Caco-2 (cell line): Measurements from ENCODE around the gene LYRM1. TPM values are rescaled to one million over a fixed set of nuclear protein-coding genes. Genes with fewer than 3 reads are reported as not detected.

Source experiments
- BruUV-seq: library from RNA; stranded (reverse); fragments of 400-500 nt; replicated peaks from 2 replicates; lab custom pipeline; 2021; lab: Mats Ljungman, UMichigan
- CTCF ChIA-PET: fragments of 300-600 bp; sonication (Branson Sonifier 250); formaldehyde crosslinking; loops from one replicate; lab custom pipeline; 2022; ENCODE audit warnings: antibody characterized with exemption; lab: Charles Lee
- POLR2A ChIA-PET: fragments of 300-600 bp; sonication (Branson Sonifier 250); formaldehyde crosslinking; loops from one replicate; lab custom pipeline; 2022; ENCODE audit warnings: antibody characterized with exemption; lab: Charles Lee
- DNase-seq, 2 experiments: peaks; one replicate each; pipeline versions ENCODE4 v3.0.0 to v3.0.0-alpha.2; 2020 to 2022
- H3K27me3 ChIP-seq: replicated peaks from 2 replicates; pipeline ENCODE4 v1.6.0; 2011; ENCODE audit warnings: low read length; ENCODE audit not compliant: control insufficient read depth, insufficient read depth
- H3K36me3 ChIP-seq: 2 replicates; pipeline ENCODE4 v1.5.1; 2011; ENCODE audit warnings: low read length; ENCODE audit not compliant: control insufficient read depth, insufficient read depth
- H3K4me1 ChIP-seq: fragments of 250-450 bp; sonication (Bioruptor Pico); 2 replicates; pipeline ENCODE4 v1.5.1; 2020; ENCODE audit warnings: mild to moderate bottlenecking
- H3K4me3 ChIP-seq: 2 replicates; pipeline ENCODE4 v1.5.1; 2011; ENCODE audit warnings: low read depth, mild to moderate bottlenecking, control low read depth, low read length
- H3K9me3 ChIP-seq: fragments of 250-450 bp; sonication (Bioruptor Pico); 2 replicates; pipeline ENCODE4 v1.5.1; 2020; ENCODE audit warnings: mild to moderate bottlenecking, moderate library complexity
- H3K27ac Mint-ChIP-seq: one replicate; pipeline ENCODE4 v1.8.0; 2022; ENCODE audit warnings: mixed read lengths; ENCODE audit not compliant: unreplicated experiment
- H3K27me3 Mint-ChIP-seq: one replicate; pipeline ENCODE4 v1.8.0; 2022; ENCODE audit warnings: mixed read lengths; ENCODE audit not compliant: insufficient read depth, unreplicated experiment
- H3K36me3 Mint-ChIP-seq: one replicate; pipeline ENCODE4 v1.8.0; 2022; ENCODE audit warnings: mild to moderate bottlenecking, mixed read lengths; ENCODE audit not compliant: insufficient read depth, unreplicated experiment
- H3K4me1 Mint-ChIP-seq: one replicate; pipeline ENCODE4 v1.8.0; 2022; ENCODE audit warnings: low read depth, mixed read lengths; ENCODE audit not compliant: unreplicated experiment
- H3K4me3 Mint-ChIP-seq: one replicate; pipeline ENCODE4 v1.8.0; 2022; ENCODE audit warnings: mild to moderate bottlenecking, moderate library complexity, mixed read lengths; ENCODE audit not compliant: unreplicated experiment
- H3K9me3 Mint-ChIP-seq: one replicate; pipeline ENCODE4 v1.8.0; 2022; ENCODE audit warnings: mixed read lengths; ENCODE audit not compliant: unreplicated experiment
- intact Hi-C: fragments of 100-400 bp; cut with micrococcal nuclease; formaldehyde crosslinking; loops from one replicate; pipeline ENCODE4 v1.10.0; 2022; ENCODE audit not compliant: unreplicated experiment
- total RNA-seq: library from RNA; stranded (reverse); gene quantifications from 2 replicates; pipeline ENCODE4 v1.2.3, GENCODE V29; 2022
- TF ChIP-seq, protein P1 (sequence below), 2 experiments: fragments of 200-600 bp in 1 of 2; IDR thresholded peaks; 1 replicate in 1 of 2; 2 replicates in 1 of 2; pipeline versions ENCODE4 v1.5.1 to v1.8.0; 2011 to 2022; ENCODE audit warnings: antibody characterized with exemption in 1 of 2, control low read depth in 1 of 2, inconsistent platforms in 1 of 2, low read depth in 1 of 2, low read length in 1 of 2, mild to moderate bottlenecking in 1 of 2, moderate library complexity in 1 of 2; ENCODE audit not compliant: insufficient read depth in 1 of 2, severe bottlenecking in 1 of 2, unreplicated experiment in 1 of 2

Gene LYRM1
- total RNA-seq, 1 experiment from 2014 or later = 46.1 TPM

DNA sequence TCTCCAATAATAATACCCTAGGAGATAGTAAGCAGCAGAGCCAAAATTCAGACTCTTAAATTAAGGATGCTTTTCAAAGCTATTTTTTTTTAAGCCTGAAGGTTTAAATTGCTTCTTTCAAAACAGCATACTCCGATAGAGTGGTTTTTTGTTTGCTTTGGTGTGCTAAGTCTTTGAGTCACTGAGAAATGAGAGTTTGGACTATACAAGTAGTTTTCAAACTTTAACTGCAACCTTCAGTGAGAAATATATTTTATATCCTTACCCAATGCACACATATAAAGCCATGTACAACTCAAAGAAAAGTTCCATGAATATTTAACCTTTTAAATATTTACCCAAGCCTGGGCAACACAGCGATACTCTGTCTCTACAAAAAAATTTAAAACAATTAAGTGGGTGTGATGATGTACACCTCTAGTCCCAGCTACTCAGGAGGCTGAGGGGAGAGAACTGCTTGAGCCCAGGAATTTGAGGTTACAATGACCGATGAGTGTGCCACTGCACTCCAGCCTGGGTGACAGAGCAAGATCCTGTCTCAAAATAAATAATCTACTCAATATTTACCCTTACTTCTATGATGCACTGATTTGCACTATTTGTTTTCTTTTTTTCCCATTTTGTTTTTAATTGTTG is 19.6 kb upstream of the LYRM1 start:
- no peaks in the 10 kb centered on the region for H3K9me3 Mint-ChIP-seq
- no peak overlapping the region for H3K27ac Mint-ChIP-seq
- TF ChIP-seq, protein P1, sequence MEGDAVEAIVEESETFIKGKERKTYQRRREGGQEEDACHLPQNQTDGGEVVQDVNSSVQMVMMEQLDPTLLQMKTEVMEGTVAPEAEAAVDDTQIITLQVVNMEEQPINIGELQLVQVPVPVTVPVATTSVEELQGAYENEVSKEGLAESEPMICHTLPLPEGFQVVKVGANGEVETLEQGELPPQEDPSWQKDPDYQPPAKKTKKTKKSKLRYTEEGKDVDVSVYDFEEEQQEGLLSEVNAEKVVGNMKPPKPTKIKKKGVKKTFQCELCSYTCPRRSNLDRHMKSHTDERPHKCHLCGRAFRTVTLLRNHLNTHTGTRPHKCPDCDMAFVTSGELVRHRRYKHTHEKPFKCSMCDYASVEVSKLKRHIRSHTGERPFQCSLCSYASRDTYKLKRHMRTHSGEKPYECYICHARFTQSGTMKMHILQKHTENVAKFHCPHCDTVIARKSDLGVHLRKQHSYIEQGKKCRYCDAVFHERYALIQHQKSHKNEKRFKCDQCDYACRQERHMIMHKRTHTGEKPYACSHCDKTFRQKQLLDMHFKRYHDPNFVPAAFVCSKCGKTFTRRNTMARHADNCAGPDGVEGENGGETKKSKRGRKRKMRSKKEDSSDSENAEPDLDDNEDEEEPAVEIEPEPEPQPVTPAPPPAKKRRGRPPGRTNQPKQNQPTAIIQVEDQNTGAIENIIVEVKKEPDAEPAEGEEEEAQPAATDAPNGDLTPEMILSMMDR (IDR thresholded peaks at IDR 0.05; ENCODE audit: insufficient read depth in 1 of 2, low read depth in 1 of 2, low read length in 1 of 2, severe bottlenecking in 1 of 2, unreplicated experiment in 1 of 2) = no peak
- no peaks in the 10 kb centered on the region for H3K27me3 ChIP-seq
- ChIA-PET POLR2A (no interaction called here), CTCF (interaction anchor here (0.7 kb wide), 1 partner anchor 57 kb away, joined by 3 read pairs; no protein-coding TSS in a partner anchor)
- H3K4me3 Mint-ChIP-seq = no peak overlapping the region
- H3K36me3 Mint-ChIP-seq = peaks cover 19% of the 10 kb centered on the region
- intact Hi-C loops = no loop called here
- H3K4me1 ChIP-seq = peaks cover 38% of the 10 kb centered on the region
- no peaks in the 10 kb centered on the region for H3K9me3 ChIP-seq
- H3K27me3 Mint-ChIP-seq = no peaks in the 10 kb centered on the region
- H3K36me3 ChIP-seq = no peaks in the 10 kb centered on the region
- no peak overlapping the region for H3K4me3 ChIP-seq
- BruUV-seq = no TSS peak
- no peak for DNase-seq
- peaks cover 14% of the 10 kb centered on the region for H3K4me1 Mint-ChIP-seq

DNA sequence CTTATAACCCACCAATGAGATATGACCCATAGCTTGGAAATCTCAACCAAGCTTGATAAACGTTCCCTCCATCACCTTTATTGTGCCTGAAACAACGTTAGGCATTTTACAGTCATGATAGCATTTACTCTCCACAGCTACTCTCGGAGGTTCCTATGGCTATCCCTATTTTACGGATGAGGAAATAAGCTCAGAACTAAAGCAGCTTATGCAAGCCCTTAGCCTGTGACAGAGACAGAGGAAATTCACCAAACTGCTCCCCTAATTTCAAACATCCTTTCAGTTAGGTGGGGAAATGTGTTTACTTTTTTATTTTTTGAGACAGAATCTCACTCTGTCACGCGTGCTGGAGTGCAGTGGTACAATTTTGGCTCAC is 19.1 kb upstream of the LYRM1 start:
- Mint-ChIP-seq H3K27ac (no peak overlapping the region), H3K9me3 (no peaks in the 10 kb centered on the region), H3K27me3 (no peaks in the 10 kb centered on the region), H3K4me1 (peaks cover 14% of the 10 kb centered on the region), H3K36me3 (peaks cover 15% of the 10 kb centered on the region), H3K4me3 (no peak overlapping the region)
- ChIA-PET CTCF (no interaction called here), POLR2A (no interaction called here)
- H3K36me3 ChIP-seq = no peaks in the 10 kb centered on the region
- no peaks in the 10 kb centered on the region for H3K27me3 ChIP-seq
- DNase-seq = no peak
- TF ChIP-seq, protein P1 (IDR thresholded peaks at IDR 0.05; ENCODE audit: insufficient read depth in 1 of 2, low read depth in 1 of 2, low read length in 1 of 2, severe bottlenecking in 1 of 2, unreplicated experiment in 1 of 2) = no peak
- no peaks in the 10 kb centered on the region for H3K9me3 ChIP-seq
- intact Hi-C loops = no loop called here
- H3K4me3 ChIP-seq = no peak overlapping the region
- peaks cover 40% of the 10 kb centered on the region for H3K4me1 ChIP-seq
- no TSS peak for BruUV-seq

DNA sequence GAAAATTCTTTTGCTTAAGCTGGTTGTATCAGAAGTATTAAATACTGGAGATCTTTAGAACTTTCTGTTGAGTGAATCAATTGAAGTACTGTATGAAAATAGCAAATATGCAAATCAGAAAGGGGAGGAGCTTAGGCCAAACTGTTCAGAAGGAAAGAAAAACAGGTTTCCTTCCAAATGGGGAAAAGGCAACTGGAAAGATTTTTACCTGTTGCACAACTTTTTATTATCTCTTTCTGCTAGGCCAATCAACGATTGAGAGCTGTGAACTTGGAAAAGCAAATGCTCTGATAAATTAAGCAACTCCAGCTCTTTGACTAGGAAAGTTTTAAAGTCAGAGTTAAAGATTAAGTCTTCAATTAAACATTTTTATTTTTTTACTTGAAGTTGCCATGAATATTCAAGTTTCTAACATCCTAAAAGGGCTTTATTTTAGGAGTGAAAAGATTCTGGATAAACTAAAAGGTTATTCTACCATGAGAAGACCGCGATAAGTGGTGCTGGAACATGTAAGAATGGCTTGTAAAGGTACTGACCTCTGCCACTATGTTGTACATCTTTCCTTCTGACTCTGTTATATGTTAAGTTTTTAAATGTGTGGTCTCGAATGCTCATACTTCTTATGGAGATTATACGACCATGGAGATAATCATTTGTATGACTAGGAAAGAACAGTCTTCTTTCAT is 16.9 kb upstream of the LYRM1 start:
- no peaks in the 10 kb centered on the region for H3K9me3 Mint-ChIP-seq
- H3K36me3 Mint-ChIP-seq = peaks cover 11% of the 10 kb centered on the region
- no peak overlapping the region for H3K4me3 Mint-ChIP-seq
- H3K27ac Mint-ChIP-seq = no peak overlapping the region
- no TSS peak for BruUV-seq
- TF ChIP-seq, protein P1 (IDR thresholded peaks at IDR 0.05; ENCODE audit: insufficient read depth in 1 of 2, low read depth in 1 of 2, low read length in 1 of 2, severe bottlenecking in 1 of 2, unreplicated experiment in 1 of 2) = no peak
- Histone ChIP-seq H3K27me3 (no peaks in the 10 kb centered on the region), H3K4me3 (no peak overlapping the region), H3K36me3 (no peaks in the 10 kb centered on the region), H3K4me1 (peaks cover 46% of the 10 kb centered on the region), H3K9me3 (no peaks in the 10 kb centered on the region)
- no peaks in the 10 kb centered on the region for H3K27me3 Mint-ChIP-seq
- CTCF ChIA-PET = interaction anchor here (0.7 kb wide), 1 partner anchor 9 kb away, joined by 6 read pairs; no protein-coding TSS in a partner anchor
- POLR2A ChIA-PET = no interaction called here
- H3K4me1 Mint-ChIP-seq = peaks cover 14% of the 10 kb centered on the region
- DNase-seq = no peak
- intact Hi-C loops = no loop called here
